Mesendoderm (in vitro differentiated cells): ENCODE results near the gene ETNK2.

Experiments
- DNase-seq: peaks from one replicate; pipeline ENCODE4 v3.0.0; 2013
- H2AK5ac ChIP-seq: 2 replicates; pipeline ENCODE4 v1.6.1; 2013; ENCODE audit warnings: low read length, inconsistent platforms
- H2BK120ac ChIP-seq: 2 replicates; pipeline ENCODE4 v1.6.1; 2013; ENCODE audit warnings: low read depth, mild to moderate bottlenecking, low read length, moderate library complexity, mixed read lengths
- H2BK15ac ChIP-seq: replicated peaks from 2 replicates; pipeline ENCODE4 v1.6.1; 2013; ENCODE audit warnings: low read depth, mild to moderate bottlenecking, moderate library complexity
- H2BK5ac ChIP-seq: 2 replicates; pipeline ENCODE4 v1.6.1; 2013; ENCODE audit warnings: low read length, inconsistent platforms
- H3K18ac ChIP-seq: 2 replicates; pipeline ENCODE4 v1.6.1; 2013; ENCODE audit warnings: mild to moderate bottlenecking, low read length, mixed read lengths
- H3K23ac ChIP-seq: one replicate; pipeline ENCODE4 v1.6.1; 2013; ENCODE audit warnings: low read length
- H3K27ac ChIP-seq: 2 replicates; pipeline ENCODE4 v1.5.1; 2013; ENCODE audit warnings: low read depth, mild to moderate bottlenecking, inconsistent platforms, low read length, moderate library complexity
- H3K27me3 ChIP-seq: 2 replicates; pipeline ENCODE4 v1.6.1; 2013; ENCODE audit warnings: low read length, control low read depth, mild to moderate bottlenecking, inconsistent platforms; ENCODE audit not compliant: insufficient read depth, poor library complexity
- H3K36me3 ChIP-seq: 2 replicates; pipeline ENCODE4 v1.6.1; 2013; ENCODE audit warnings: low read length, inconsistent platforms; ENCODE audit not compliant: control insufficient read depth, insufficient read depth
- H3K4ac ChIP-seq: one replicate; pipeline ENCODE4 v1.6.1; 2013; ENCODE audit warnings: low read depth, mild to moderate bottlenecking, low read length, moderate library complexity
- H3K4me1 ChIP-seq: 2 replicates; pipeline ENCODE4 v1.6.1; 2013; ENCODE audit warnings: low read depth, low read length, inconsistent platforms; ENCODE audit not compliant: control insufficient read depth
- H3K4me2 ChIP-seq: 2 replicates; pipeline ENCODE4 v1.6.1; 2013; ENCODE audit warnings: low read length
- H3K4me3 ChIP-seq: 2 replicates; pipeline ENCODE4 v1.5.1; 2013; ENCODE audit warnings: mild to moderate bottlenecking, low read length
- H3K56ac ChIP-seq: one replicate; pipeline ENCODE4 v1.6.1; 2013; ENCODE audit warnings: low read length
- H3K79me1 ChIP-seq: 2 replicates; pipeline ENCODE4 v1.6.1; 2013; ENCODE audit warnings: low read length, inconsistent platforms
- H3K79me2 ChIP-seq: 2 replicates; pipeline ENCODE4 v1.6.1; 2013; ENCODE audit warnings: mild to moderate bottlenecking, low read length; ENCODE audit not compliant: control insufficient read depth, insufficient read depth
- H3K9ac ChIP-seq: 2 replicates; pipeline ENCODE4 v1.6.1; 2013; ENCODE audit warnings: low read length, inconsistent platforms
- H4K5ac ChIP-seq: one replicate; pipeline ENCODE4 v1.6.1; 2013; ENCODE audit warnings: low read length
- H4K8ac ChIP-seq: one replicate; pipeline ENCODE4 v1.6.1; 2013; ENCODE audit warnings: low read depth, mild to moderate bottlenecking, control low read depth, low read length, moderate library complexity
- WGBS: extraction: QIAGEN DNeasy Blood & Tissue Kit; methylation state at CpG from one replicate; pipeline ENCODE4 v1.1.7; 2013; ENCODE audit warnings: low lambda C conversion rate, missing lambda C conversion rate; ENCODE audit not compliant: insufficient coverage; ENCODE audit errors: extremely low coverage; 5-methylcytosine and 5-hydroxymethylcytosine counted together

ETNK2 gene

DNA sequence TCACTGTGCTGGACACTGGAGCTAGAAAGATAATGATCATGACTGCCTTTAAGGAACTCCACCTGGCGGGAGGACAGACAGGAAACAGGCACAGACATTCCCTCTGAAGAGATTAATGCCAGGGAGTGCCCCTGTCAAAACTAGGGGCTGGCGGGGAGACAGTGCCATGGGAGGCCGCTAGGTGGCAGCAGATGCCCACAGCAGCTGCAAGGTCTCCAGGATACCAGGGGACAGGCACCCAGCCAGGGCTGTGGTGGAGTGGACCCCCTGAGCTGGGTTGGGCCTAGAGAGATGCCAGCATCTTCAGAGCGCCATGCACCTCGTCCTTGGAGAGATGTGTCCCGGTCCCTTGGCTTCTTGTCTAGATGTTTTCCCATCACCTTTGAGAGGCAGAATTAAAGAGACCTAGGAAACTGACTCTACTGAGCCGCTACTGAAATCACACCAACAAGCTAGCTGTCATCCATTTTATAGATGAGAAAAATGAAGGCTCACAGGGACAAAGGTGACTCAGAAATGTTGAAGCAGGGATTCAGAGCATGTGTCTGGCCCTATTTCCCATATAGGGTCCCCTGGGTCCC, 10.7 kb upstream of the ETNK2 start:
- H3K36me3 ChIP-seq = no peaks in the 10 kb centered on the region
- no peak overlapping the region for H2BK15ac ChIP-seq
- no peak overlapping the region for H3K27ac ChIP-seq
- H3K27me3 ChIP-seq = no peaks in the 10 kb centered on the region
- H4K8ac ChIP-seq = no peak overlapping the region
- no peak overlapping the region for H2BK5ac ChIP-seq
- peak; percentile 82 for DNase-seq
- no peak overlapping the region for H4K5ac ChIP-seq
- H3K79me1 ChIP-seq = no peaks in the 10 kb centered on the region
- no peak overlapping the region for H3K56ac ChIP-seq
- no peak overlapping the region for H3K18ac ChIP-seq
- H3K4ac ChIP-seq = no peak overlapping the region
- no peak overlapping the region for H3K4me2 ChIP-seq
- WGBS = no CpG with 5 or more reads among the region's 7 CpGs
- no peak overlapping the region for H2AK5ac ChIP-seq
- H3K9ac ChIP-seq = no peak overlapping the region
- H2BK120ac ChIP-seq = no peak overlapping the region
- H3K79me2 ChIP-seq = no peaks in the 10 kb centered on the region
- no peaks in the 10 kb centered on the region for H3K4me1 ChIP-seq
- H3K4me3 ChIP-seq = no peak overlapping the region
- H3K23ac ChIP-seq = no peak overlapping the region

DNA sequence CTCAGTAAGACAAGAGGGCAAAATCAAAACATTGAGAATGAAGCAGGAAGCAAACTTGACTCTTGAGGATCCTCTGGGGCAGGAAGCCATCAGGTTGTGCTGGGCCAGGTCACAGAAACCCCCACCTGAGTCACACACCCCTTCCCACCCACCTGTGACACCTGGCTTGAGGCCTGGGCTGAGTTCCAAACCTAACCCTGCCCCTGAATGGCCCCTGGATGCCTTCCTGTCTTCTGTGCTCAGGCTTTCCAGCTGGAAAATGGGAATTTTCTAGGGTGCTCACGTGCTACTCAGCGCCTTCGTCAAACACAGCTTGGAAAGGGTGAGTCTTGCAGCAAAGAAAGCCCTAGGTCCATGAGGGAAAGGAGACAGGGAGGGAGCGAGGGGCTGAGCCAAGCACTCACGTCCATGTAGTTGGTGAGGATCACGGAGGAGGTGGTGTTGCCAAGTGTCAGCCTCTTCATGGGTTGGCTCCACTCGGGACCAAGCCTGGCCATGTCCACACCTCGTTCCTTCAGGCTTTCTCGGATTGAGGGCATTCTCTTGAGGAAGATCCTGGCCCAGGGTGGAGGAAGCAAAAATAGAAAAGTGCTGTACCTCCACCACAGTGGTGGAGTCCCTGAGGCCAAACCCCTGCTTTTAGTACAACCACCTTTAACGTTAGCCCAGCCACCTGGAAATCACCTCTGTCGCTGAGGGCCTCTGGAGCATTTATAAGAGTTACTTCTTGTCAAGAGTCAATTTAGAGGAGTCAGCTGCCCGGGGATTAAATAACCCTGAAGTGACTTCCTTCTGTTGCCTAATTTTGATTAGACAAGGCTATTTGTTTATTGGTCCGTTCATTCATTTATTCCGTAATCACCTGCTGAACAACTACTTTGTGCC, 10.0 kb upstream of the ETNK2 start:
- no peak overlapping the region for H3K4me2 ChIP-seq
- no peaks in the 10 kb centered on the region for H3K79me1 ChIP-seq
- no peak overlapping the region for H3K4ac ChIP-seq
- no peak overlapping the region for H4K8ac ChIP-seq
- H3K56ac ChIP-seq = no peak overlapping the region
- H3K23ac ChIP-seq = no peak overlapping the region
- no peaks in the 10 kb centered on the region for H3K36me3 ChIP-seq
- H3K4me3 ChIP-seq = no peak overlapping the region
- no CpG with 5 or more reads among the region's 14 CpGs for WGBS
- no peaks in the 10 kb centered on the region for H3K4me1 ChIP-seq
- no peak overlapping the region for H4K5ac ChIP-seq
- H3K27ac ChIP-seq = no peak overlapping the region
- H3K9ac ChIP-seq = no peak overlapping the region
- H3K27me3 ChIP-seq = no peaks in the 10 kb centered on the region
- H3K79me2 ChIP-seq = no peaks in the 10 kb centered on the region
- H3K18ac ChIP-seq = no peak overlapping the region
- H2BK15ac ChIP-seq = no peak overlapping the region
- no peak overlapping the region for H2AK5ac ChIP-seq
- DNase-seq = no peak
- H2BK5ac ChIP-seq = no peak overlapping the region
- no peak overlapping the region for H2BK120ac ChIP-seq

DNA sequence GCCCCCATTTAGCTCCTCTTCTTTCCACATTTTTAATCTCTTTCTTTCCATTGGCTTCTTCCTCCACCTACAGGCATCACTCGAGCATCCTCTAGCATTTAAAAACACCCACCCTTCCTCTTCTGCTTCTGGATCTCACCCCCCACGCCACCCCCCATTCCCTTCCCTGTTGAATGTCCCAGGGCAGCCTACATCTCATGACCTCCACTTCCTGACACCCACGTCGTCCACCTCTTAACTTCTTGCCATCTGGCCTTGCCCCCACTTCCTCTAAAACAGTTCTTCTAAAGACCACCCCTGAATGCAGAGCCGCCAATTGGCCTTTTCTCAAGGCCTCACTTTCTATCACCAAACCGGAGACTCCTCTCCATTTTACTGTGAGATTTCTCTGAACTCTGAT, 6.1 kb upstream of the ETNK2 start:
- H3K4me3 ChIP-seq = no peak overlapping the region
- DNase-seq = no peak
- WGBS = no CpG with 5 or more reads among the region's 6 CpGs
- no peak overlapping the region for H2AK5ac ChIP-seq
- no peaks in the 10 kb centered on the region for H3K4me1 ChIP-seq
- H3K79me2 ChIP-seq = no peaks in the 10 kb centered on the region
- no peak overlapping the region for H3K23ac ChIP-seq
- no peak overlapping the region for H3K27ac ChIP-seq
- H2BK120ac ChIP-seq = no peak overlapping the region
- H3K27me3 ChIP-seq = no peaks in the 10 kb centered on the region
- no peak overlapping the region for H2BK15ac ChIP-seq
- no peak overlapping the region for H3K56ac ChIP-seq
- H3K4me2 ChIP-seq = no peak overlapping the region
- no peak overlapping the region for H3K18ac ChIP-seq
- H3K4ac ChIP-seq = no peak overlapping the region
- H4K5ac ChIP-seq = no peak overlapping the region
- H3K9ac ChIP-seq = no peak overlapping the region
- H4K8ac ChIP-seq = no peak overlapping the region
- H3K36me3 ChIP-seq = no peaks in the 10 kb centered on the region
- H3K79me1 ChIP-seq = no peaks in the 10 kb centered on the region
- no peak overlapping the region for H2BK5ac ChIP-seq

DNA sequence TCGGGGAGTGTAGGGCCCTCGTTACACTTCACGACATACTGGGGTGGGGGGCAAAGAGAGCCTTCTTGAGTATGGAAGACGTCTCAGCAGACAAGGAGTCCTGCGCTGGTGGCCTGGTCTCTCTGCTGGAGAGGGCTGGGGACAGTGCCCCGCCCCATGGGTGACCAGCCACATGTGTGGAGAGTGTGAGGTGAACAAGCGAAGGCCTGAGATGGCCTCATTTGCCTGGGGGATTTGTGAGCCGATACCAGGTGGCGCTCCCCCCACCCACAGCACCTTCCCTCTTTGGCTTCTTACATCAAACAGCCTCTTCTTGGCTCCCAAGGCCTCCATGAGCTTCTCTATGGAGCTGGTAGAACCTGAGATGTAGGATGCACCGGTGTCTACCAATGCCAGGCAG, 4.0 kb upstream of the ETNK2 start:
- Histone ChIP-seq H4K5ac (no peak overlapping the region), H3K4me1 (peaks cover 1% of the 10 kb centered on the region), H3K4me3 (no peak overlapping the region), H3K9ac (no peak overlapping the region), H3K4me2 (no peak overlapping the region), H3K27me3 (no peaks in the 10 kb centered on the region), H2BK5ac (no peak overlapping the region), H3K79me2 (no peaks in the 10 kb centered on the region), H3K23ac (no peak overlapping the region), H2AK5ac (no peak overlapping the region), H3K79me1 (no peaks in the 10 kb centered on the region), H3K4ac (no peak overlapping the region), H2BK15ac (no peak overlapping the region), H3K27ac (no peak overlapping the region), H3K18ac (no peak overlapping the region), H2BK120ac (no peak overlapping the region), H4K8ac (no peak overlapping the region), H3K36me3 (no peaks in the 10 kb centered on the region), H3K56ac (no peak overlapping the region)
- no peak for DNase-seq
- WGBS = no CpG with 5 or more reads among the region's 10 CpGs

DNA sequence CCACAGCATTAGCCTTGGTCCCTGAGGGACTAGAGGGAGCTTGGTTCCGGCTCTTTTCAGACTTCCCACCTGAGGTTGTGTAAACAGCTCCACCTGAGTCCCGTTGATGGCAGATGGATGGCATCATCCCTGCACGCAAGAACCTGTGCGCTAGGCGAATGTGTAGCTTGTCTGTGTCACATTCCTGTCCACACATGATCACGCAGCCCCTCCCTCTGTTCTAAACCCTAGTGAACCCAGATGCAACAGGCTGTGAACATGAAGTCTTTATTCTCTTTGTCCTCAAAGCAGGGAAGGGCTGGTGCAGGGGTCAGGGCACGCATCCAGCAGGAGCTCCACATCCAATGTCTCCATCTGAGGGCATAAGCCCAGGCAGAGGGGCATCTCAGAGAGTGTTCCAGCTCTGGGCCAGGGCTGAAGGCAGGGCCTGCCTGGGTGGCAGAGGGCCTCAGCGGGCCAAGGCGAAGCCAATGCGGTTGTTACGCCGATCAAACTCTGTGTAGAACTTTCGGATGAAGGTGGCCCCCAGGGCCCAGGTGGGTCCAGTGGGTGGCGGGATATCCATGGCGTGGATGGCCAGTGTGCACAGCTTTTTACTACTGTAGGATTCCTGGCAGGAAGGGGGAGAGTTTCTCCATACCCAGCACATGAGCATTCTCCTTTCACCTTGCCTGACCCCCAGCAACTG, 2.9 kb upstream of the ETNK2 start:
- H3K23ac ChIP-seq = no peak overlapping the region
- no peaks in the 10 kb centered on the region for H3K36me3 ChIP-seq
- WGBS = no CpG with 5 or more reads among the region's 15 CpGs
- no peak overlapping the region for H3K18ac ChIP-seq
- no peak overlapping the region for H3K4me2 ChIP-seq
- peaks cover 1% of the 10 kb centered on the region for H3K4me1 ChIP-seq
- H3K4ac ChIP-seq = no peak overlapping the region
- no peaks in the 10 kb centered on the region for H3K27me3 ChIP-seq
- no peaks in the 10 kb centered on the region for H3K79me2 ChIP-seq
- H3K4me3 ChIP-seq = no peak overlapping the region
- H3K56ac ChIP-seq = no peak overlapping the region
- no peak overlapping the region for H2BK120ac ChIP-seq
- no peak overlapping the region for H2BK5ac ChIP-seq
- no peak overlapping the region for H4K5ac ChIP-seq
- DNase-seq = no peak
- no peak overlapping the region for H3K27ac ChIP-seq
- no peak overlapping the region for H2AK5ac ChIP-seq
- H3K9ac ChIP-seq = no peak overlapping the region
- H2BK15ac ChIP-seq = no peak overlapping the region
- no peak overlapping the region for H4K8ac ChIP-seq
- no peaks in the 10 kb centered on the region for H3K79me1 ChIP-seq
